H9 (cell line): ENCODE data around the gene TASOR2. TPM values are rescaled to one million over a fixed set of nuclear protein-coding genes. Genes with fewer than 3 reads are reported as not detected.
A peak's percentile ranks its signal among the peaks of the same experiment; 100 is the strongest.

Source experiments
- DNase-seq: peaks from one replicate; pipeline ENCODE4 v3.0.0-alpha.2; 2017
- H2AFZ ChIP-seq: one replicate; pipeline ENCODE4 v1.6.1; 2013; ENCODE audit warnings: mild to moderate bottlenecking, low read length, control low read depth, moderate library complexity
- H2AK5ac ChIP-seq: 2 replicates; pipeline ENCODE4 v1.6.1; 2013; ENCODE audit warnings: low read length, control low read depth, mixed read lengths; ENCODE audit not compliant: insufficient read length
- H2BK120ac ChIP-seq: one replicate; pipeline ENCODE4 v1.6.1; 2013; ENCODE audit warnings: low read depth, mild to moderate bottlenecking, low read length, control low read depth, inconsistent platforms; ENCODE audit not compliant: poor library complexity, severe bottlenecking
- H2BK12ac ChIP-seq: 2 replicates; pipeline ENCODE4 v1.6.1; 2013; ENCODE audit warnings: low read length, control low read depth, mixed read lengths, low read depth; ENCODE audit not compliant: insufficient read length
- H2BK15ac ChIP-seq: 2 replicates; pipeline ENCODE4 v1.6.1; 2013; ENCODE audit warnings: low read depth, low read length, control low read depth
- H2BK20ac ChIP-seq: one replicate; pipeline ENCODE4 v1.6.1; 2013; ENCODE audit warnings: low read depth, mild to moderate bottlenecking, low read length, control low read depth, inconsistent platforms; ENCODE audit not compliant: poor library complexity, severe bottlenecking
- H2BK5ac ChIP-seq: 2 replicates; pipeline ENCODE4 v1.6.1; 2013; ENCODE audit warnings: low read length, control low read depth, mixed read lengths; ENCODE audit not compliant: insufficient read length
- H3K14ac ChIP-seq: 2 replicates; pipeline ENCODE4 v1.6.1; 2013; ENCODE audit warnings: low read length, control low read depth; ENCODE audit not compliant: insufficient read depth
- H3K18ac ChIP-seq: 2 replicates; pipeline ENCODE4 v1.6.1; 2013; ENCODE audit warnings: low read depth, mild to moderate bottlenecking, mixed read lengths, low read length, control low read depth; ENCODE audit not compliant: insufficient read length
- H3K23ac ChIP-seq: 2 replicates; pipeline ENCODE4 v1.6.1; 2013; ENCODE audit warnings: low read length, control low read depth, mixed read lengths, low read depth; ENCODE audit not compliant: insufficient read length
- H3K23me2 ChIP-seq: 2 replicates; pipeline ENCODE4 v1.6.1; 2013; ENCODE audit warnings: low read depth, mild to moderate bottlenecking, mixed read lengths, low read length, control low read depth; ENCODE audit not compliant: insufficient read length, poor library complexity, severe bottlenecking
- H3K27ac ChIP-seq: 2 replicates; pipeline ENCODE4 v1.5.1; 2013; ENCODE audit warnings: low read length, control low read depth, mixed read lengths, low read depth; ENCODE audit not compliant: insufficient read length
- H3K27me3 ChIP-seq: 2 replicates; pipeline ENCODE4 v1.6.1; 2013; ENCODE audit warnings: low read length, control low read depth, inconsistent platforms; ENCODE audit not compliant: insufficient read depth
- H3K4ac ChIP-seq: 2 replicates; pipeline ENCODE4 v1.6.1; 2013; ENCODE audit warnings: low read depth, mild to moderate bottlenecking, control low read depth, inconsistent platforms, low read length, moderate library complexity
- H3K4me1 ChIP-seq: 2 replicates; pipeline ENCODE4 v1.6.1; 2013; ENCODE audit warnings: low read length, control low read depth, inconsistent platforms; ENCODE audit not compliant: insufficient read depth
- H3K4me2 ChIP-seq: 2 replicates; pipeline ENCODE4 v1.6.1; 2013; ENCODE audit warnings: low read length, control low read depth, mixed read lengths; ENCODE audit not compliant: insufficient read length, insufficient read depth
- H3K56ac ChIP-seq: 2 replicates; pipeline ENCODE4 v1.6.1; 2013; ENCODE audit warnings: low read depth, mild to moderate bottlenecking, mixed read lengths, low read length, control low read depth; ENCODE audit not compliant: insufficient read length
- H3K79me1 ChIP-seq: 2 replicates; pipeline ENCODE4 v1.6.1; 2013; ENCODE audit warnings: low read depth, mild to moderate bottlenecking, moderate library complexity, low read length, control low read depth, inconsistent platforms; ENCODE audit not compliant: insufficient read depth, poor library complexity, severe bottlenecking
- H3K79me2 ChIP-seq: 2 replicates; pipeline ENCODE4 v1.6.1; 2013; ENCODE audit warnings: low read length, control low read depth, inconsistent platforms; ENCODE audit not compliant: insufficient read depth
- H3K9ac ChIP-seq: 2 replicates; pipeline ENCODE4 v1.6.1; 2013; ENCODE audit warnings: low read length, control low read depth, mixed read lengths; ENCODE audit not compliant: insufficient read length; ENCODE audit errors: extremely low read depth
- H3K9me3 ChIP-seq: one replicate; pipeline ENCODE4 v1.6.1; 2013; ENCODE audit warnings: low read depth, low read length, inconsistent platforms; ENCODE audit not compliant: control insufficient read depth
- H3T11ph ChIP-seq: one replicate; pipeline ENCODE4 v1.6.1; 2013; ENCODE audit warnings: mild to moderate bottlenecking, low read length, control low read depth, inconsistent platforms
- H4K20me1 ChIP-seq: one replicate; pipeline ENCODE4 v1.6.1; 2013; ENCODE audit not compliant: control insufficient read depth, insufficient read length, insufficient read depth
- H4K5ac ChIP-seq: 2 replicates; pipeline ENCODE4 v1.6.1; 2013; ENCODE audit warnings: low read depth, mild to moderate bottlenecking, mixed read lengths, low read length, control low read depth; ENCODE audit not compliant: insufficient read length
- H4K8ac ChIP-seq: replicated peaks from 2 replicates; pipeline ENCODE4 v1.6.1; 2013; ENCODE audit warnings: low read length, control low read depth, mixed read lengths, low read depth; ENCODE audit not compliant: insufficient read length
- H4K91ac ChIP-seq: 2 replicates; pipeline ENCODE4 v1.6.1; 2013; ENCODE audit warnings: low read depth, mild to moderate bottlenecking, moderate library complexity, mixed read lengths, low read length, control low read depth; ENCODE audit not compliant: insufficient read length
- H3K27ac Mint-ChIP-seq, 3 experiments: 2 replicates in 2 of 3; 3 replicates in 1 of 3; pipeline ENCODE4 v1.8.0; 2020 to 2021; ENCODE audit warnings: mixed read lengths in 3 of 3, mild to moderate bottlenecking in 1 of 3, moderate library complexity in 1 of 3
- H3K27me3 Mint-ChIP-seq: 2 replicates; pipeline ENCODE4 v1.8.0; 2021; ENCODE audit warnings: low read depth, mild to moderate bottlenecking, moderate library complexity, mixed read lengths
- H3K36me3 Mint-ChIP-seq, 3 experiments: 2 replicates in 2 of 3; 3 replicates in 1 of 3; pipeline ENCODE4 v1.8.0; 2020 to 2021; ENCODE audit warnings: low read depth in 3 of 3, mixed read lengths in 3 of 3; ENCODE audit not compliant: insufficient read depth in 1 of 3
- H3K4me1 Mint-ChIP-seq, 2 experiments: 2 replicates each; pipeline ENCODE4 v1.8.0; 2020; ENCODE audit warnings: mixed read lengths in 2 of 2
- H3K4me3 Mint-ChIP-seq, 2 experiments: 2 replicates in 1 of 2; 3 replicates in 1 of 2; pipeline ENCODE4 v1.8.0; 2020 to 2021; ENCODE audit warnings: mild to moderate bottlenecking in 2 of 2, mixed read lengths in 2 of 2, moderate library complexity in 1 of 2
- H3K9me3 Mint-ChIP-seq, 2 experiments: 2 replicates in 1 of 2; 3 replicates in 1 of 2; pipeline ENCODE4 v1.8.0; 2020; ENCODE audit warnings: mild to moderate bottlenecking in 2 of 2, mixed read lengths in 2 of 2, moderate library complexity in 1 of 2
- WGBS: extraction: QIAGEN DNeasy Blood & Tissue Kit; methylation state at CpG from one replicate; pipeline ENCODE4 v1.1.7; 2013; ENCODE audit warnings: missing lambda C conversion rate, low lambda C conversion rate, mixed read lengths; ENCODE audit not compliant: insufficient read length; ENCODE audit errors: extremely low coverage; 5-methylcytosine and 5-hydroxymethylcytosine counted together
- total RNA-seq: library from RNA; stranded (reverse); gene quantifications from 2 replicates; pipeline ENCODE4 v1.2.1, GENCODE V29; 2021
- TF ChIP-seq, protein P1 (sequence below): fragments of 200-600 bp; sonication (generic); conservative IDR thresholded peaks from 3 replicates; pipeline ENCODE4 v1.8.0; 2021; ENCODE audit warnings: antibody characterized with exemption, mild to moderate bottlenecking

The TASOR2 gene
- total RNA-seq, 1 experiment from 2014 or later, result 64.5 TPM

- no peak overlapping the region for H3K4me3 Mint-ChIP-seq
- Histone ChIP-seq H3K9me3 (no peaks in the 10 kb centered on the region), H3K14ac (no peak overlapping the region), H3K23me2 (no peaks in the 10 kb centered on the region), H2AFZ (no peak overlapping the region), H2BK120ac (no peak overlapping the region), H4K20me1 (no peaks in the 10 kb centered on the region), H3K79me1 (no peaks in the 10 kb centered on the region), H3K79me2 (no peaks in the 10 kb centered on the region), H3K18ac (no peak overlapping the region), H3T11ph (no peak overlapping the region), H4K5ac (no peak overlapping the region), H3K56ac (no peak overlapping the region), H3K27ac (no peak overlapping the region), H3K4me2 (no peak overlapping the region), H3K4ac (no peak overlapping the region), H3K9ac (no peak overlapping the region), H3K4me1 (no peaks in the 10 kb centered on the region), H4K8ac (no peak overlapping the region), H3K27me3 (no peaks in the 10 kb centered on the region), H2BK15ac (no peak overlapping the region), H2AK5ac (no peak overlapping the region), H2BK12ac (no peak overlapping the region), H4K91ac (no peak overlapping the region), H2BK20ac (no peak overlapping the region), H2BK5ac (no peak overlapping the region), H3K23ac (no peak overlapping the region)
- H3K27ac Mint-ChIP-seq, result peak overlapping the region in 1 of 3 experiments; percentile 5; a peak in 1 of 7 replicates
- peaks cover 28 to 58% (median 45%) of the 10 kb centered on the region in 3 experiments; a peak in 6 of 7 replicates for H3K36me3 Mint-ChIP-seq
- no peaks in the 10 kb centered on the region; a peak in 1 of 5 replicates for H3K9me3 Mint-ChIP-seq
- H3K27me3 Mint-ChIP-seq, result no peaks in the 10 kb centered on the region
- WGBS, result no CpG with 5 or more reads among the region's 25 CpGs
- H3K4me1 Mint-ChIP-seq, result no peaks in the 10 kb centered on the region
- TF ChIP-seq, protein P1, sequence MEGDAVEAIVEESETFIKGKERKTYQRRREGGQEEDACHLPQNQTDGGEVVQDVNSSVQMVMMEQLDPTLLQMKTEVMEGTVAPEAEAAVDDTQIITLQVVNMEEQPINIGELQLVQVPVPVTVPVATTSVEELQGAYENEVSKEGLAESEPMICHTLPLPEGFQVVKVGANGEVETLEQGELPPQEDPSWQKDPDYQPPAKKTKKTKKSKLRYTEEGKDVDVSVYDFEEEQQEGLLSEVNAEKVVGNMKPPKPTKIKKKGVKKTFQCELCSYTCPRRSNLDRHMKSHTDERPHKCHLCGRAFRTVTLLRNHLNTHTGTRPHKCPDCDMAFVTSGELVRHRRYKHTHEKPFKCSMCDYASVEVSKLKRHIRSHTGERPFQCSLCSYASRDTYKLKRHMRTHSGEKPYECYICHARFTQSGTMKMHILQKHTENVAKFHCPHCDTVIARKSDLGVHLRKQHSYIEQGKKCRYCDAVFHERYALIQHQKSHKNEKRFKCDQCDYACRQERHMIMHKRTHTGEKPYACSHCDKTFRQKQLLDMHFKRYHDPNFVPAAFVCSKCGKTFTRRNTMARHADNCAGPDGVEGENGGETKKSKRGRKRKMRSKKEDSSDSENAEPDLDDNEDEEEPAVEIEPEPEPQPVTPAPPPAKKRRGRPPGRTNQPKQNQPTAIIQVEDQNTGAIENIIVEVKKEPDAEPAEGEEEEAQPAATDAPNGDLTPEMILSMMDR, result no peak
- no peak for DNase-seq
These were observed 43.1 kb upstream of the TASOR2 start for GRCh38 chr10:5641501-5641900.
